HepG2 (cell line): ENCODE measurements around the gene RNF114. TPM values are rescaled to one million over a fixed set of nuclear protein-coding genes. Genes with fewer than 3 reads are reported as not detected.

Source experiments
- EZH2 ChIP-seq: conservative IDR thresholded peaks from 2 replicates; pipeline ENCODE4 v1.6.1; 2012; ENCODE audit warnings: mild to moderate bottlenecking, low read depth, low read length, moderate library complexity
- JARID2 ChIP-seq: sonication (generic); formaldehyde crosslinking; IDR thresholded peaks from 2 replicates; pipeline ENCODE4 v1.8.1; 2023; ENCODE audit warnings: missing genetic modification reagents, inconsistent platforms; ENCODE audit not compliant: insufficient replicate concordance
- KDM2A ChIP-seq: sonication (generic); formaldehyde crosslinking; IDR thresholded peaks from 2 replicates; pipeline ENCODE4 v1.4.0; 2020; ENCODE audit warnings: low read depth, missing genetic modification reagents, borderline replicate concordance
- LRRFIP1 ChIP-seq: sonication (generic); formaldehyde crosslinking; conservative IDR thresholded peaks from 2 replicates; pipeline ENCODE4 v1.4.0; 2020; ENCODE audit warnings: missing genetic modification reagents
- POLR2A ChIP-seq, 2 experiments: IDR thresholded peaks; 2 replicates each; pipeline ENCODE4 v1.6.1; 2011; ENCODE audit warnings: low read depth in 2 of 2, low read length in 2 of 2, mild to moderate bottlenecking in 1 of 2, moderate library complexity in 1 of 2; ENCODE audit not compliant: insufficient read depth in 1 of 2
- PRPF4 ChIP-seq: fragments of 200-400 bp; formaldehyde crosslinking; IDR thresholded peaks from 2 replicates; pipeline ENCODE4 v1.6.1; 2016; ENCODE audit warnings: low read length, low read depth; ENCODE audit not compliant: poor library complexity, severe bottlenecking
- SP2 ChIP-seq: sonication (generic); formaldehyde crosslinking; IDR thresholded peaks from 2 replicates; pipeline ENCODE4 v1.5.1; 2020; ENCODE audit warnings: mild to moderate bottlenecking, missing genetic modification reagents
- TRAFD1 ChIP-seq: sonication (generic); formaldehyde crosslinking; IDR thresholded peaks from 2 replicates; pipeline ENCODE4 v1.5.1; 2020; ENCODE audit warnings: missing genetic modification reagents, mild to moderate bottlenecking, borderline replicate concordance
- U2AF1 ChIP-seq: fragments of 200-400 bp; formaldehyde crosslinking; optimal IDR thresholded peaks from 2 replicates; pipeline ENCODE3; 2017; ENCODE audit warnings: mild to moderate bottlenecking, low read depth, low read length
- YY1 ChIP-seq: IDR thresholded peaks from 2 replicates; pipeline ENCODE4 v1.6.1; 2011; ENCODE audit warnings: low read length, low read depth, moderate library complexity, mild to moderate bottlenecking; ENCODE audit not compliant: insufficient read depth, insufficient replicate concordance
- ZBTB10 ChIP-seq: sonication (generic); formaldehyde crosslinking; IDR thresholded peaks from 2 replicates; pipeline ENCODE4 v1.4.0; 2020; ENCODE audit warnings: missing genetic modification reagents, borderline replicate concordance
- ZEB1 ChIP-seq: IDR thresholded peaks from 2 replicates; pipeline ENCODE4 v1.6.1; 2012; ENCODE audit warnings: mild to moderate bottlenecking, low read depth, inconsistent platforms; ENCODE audit not compliant: insufficient replicate concordance
- ZNF687 ChIP-seq: sonication (generic); formaldehyde crosslinking; IDR thresholded peaks from 2 replicates; pipeline ENCODE4 v1.5.1; 2020; ENCODE audit warnings: mild to moderate bottlenecking, missing genetic modification reagents, moderate library complexity
- ZZZ3 ChIP-seq: sonication (generic); formaldehyde crosslinking; IDR thresholded peaks from 2 replicates; pipeline ENCODE4 v1.4.0; 2020; ENCODE audit warnings: missing genetic modification reagents, mild to moderate bottlenecking, borderline replicate concordance
- polyA plus RNA-seq, 8 experiments: library from polyadenylated mRNA; depleted of rRNA in 3 of 8; stranded (reverse) in 7 of 8; unstranded in 1 of 8; fragments of >200 nt; fragmentation: Illumina TruSeq in 4 of 8; extraction: Trizol in 4 of 8; gene quantifications; 2 replicates each; pipeline versions ENCODE4 v1.2.1 to v1.2.3, GENCODE V29; 2011 to 2016; ENCODE audit warnings: low read depth in 4 of 8, missing spikeins in 1 of 8, mixed read lengths in 1 of 8; ENCODE audit not compliant: insufficient read depth in 1 of 8
- total RNA-seq, 5 experiments: library from RNA; depleted of rRNA; stranded (reverse); fragments of >200 nt; fragmentation: Illumina TruSeq; extraction: Trizol; gene quantifications; 2 replicates each; pipeline ENCODE4 v1.2.3, GENCODE V29; 2016; ENCODE audit warnings: low read depth in 1 of 5
- TF ChIP-seq, protein P1 (sequence below): fragments of 450-650 bp; IDR thresholded peaks from 2 replicates; pipeline ENCODE4 v1.6.1; 2017; ENCODE audit warnings: mild to moderate bottlenecking

The RNF114 gene
- total and polyA plus RNA-seq, 2 of the 13 experiments (the other 11 are each of a cell fraction or from before 2014, with no cell fraction given), result 119 to 126 TPM

DNA sequence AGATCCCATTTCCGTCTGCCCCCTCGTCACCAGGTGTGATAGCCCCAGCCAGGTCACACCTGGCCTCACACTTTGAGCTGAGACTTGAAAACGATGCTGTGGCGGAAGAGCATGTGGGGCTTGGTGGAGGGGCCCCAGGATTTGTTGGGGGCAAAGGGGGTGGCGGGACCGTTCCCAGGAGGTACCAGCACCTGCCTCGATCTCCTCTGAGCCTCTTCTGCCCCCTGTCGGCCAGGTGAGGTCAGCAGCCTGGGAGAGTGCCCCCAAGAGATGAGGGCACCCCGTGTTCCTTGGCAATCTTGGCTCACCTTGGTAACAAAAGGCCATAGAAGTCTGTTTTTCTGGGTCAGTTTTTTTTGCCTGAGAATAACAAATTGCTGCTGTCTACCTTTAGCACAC is 46.3 kb upstream of the RNF114 start (continued):
- TF ChIP-seq ZBTB10 (CRISPR knock-in tag), result peak; percentile 40; the same call in 1 of the 2 replicates
- TF ChIP-seq YY1, result no peak
- no peak for TF ChIP-seq ZNF687 (CRISPR knock-in tag)
- no peak for TF ChIP-seq TRAFD1
- no peak for TF ChIP-seq EZH2
- no peak for TF ChIP-seq JARID2 (CRISPR knock-in tag)
- TF ChIP-seq SP2 (CRISPR knock-in tag), result no peak
- TF ChIP-seq POLR2A (IDR thresholded peaks at IDR 0.05; ENCODE audit: insufficient read depth in 1 of 2, low read depth in 2 of 2, low read length in 2 of 2), result no peak
- TF ChIP-seq, protein P1, sequence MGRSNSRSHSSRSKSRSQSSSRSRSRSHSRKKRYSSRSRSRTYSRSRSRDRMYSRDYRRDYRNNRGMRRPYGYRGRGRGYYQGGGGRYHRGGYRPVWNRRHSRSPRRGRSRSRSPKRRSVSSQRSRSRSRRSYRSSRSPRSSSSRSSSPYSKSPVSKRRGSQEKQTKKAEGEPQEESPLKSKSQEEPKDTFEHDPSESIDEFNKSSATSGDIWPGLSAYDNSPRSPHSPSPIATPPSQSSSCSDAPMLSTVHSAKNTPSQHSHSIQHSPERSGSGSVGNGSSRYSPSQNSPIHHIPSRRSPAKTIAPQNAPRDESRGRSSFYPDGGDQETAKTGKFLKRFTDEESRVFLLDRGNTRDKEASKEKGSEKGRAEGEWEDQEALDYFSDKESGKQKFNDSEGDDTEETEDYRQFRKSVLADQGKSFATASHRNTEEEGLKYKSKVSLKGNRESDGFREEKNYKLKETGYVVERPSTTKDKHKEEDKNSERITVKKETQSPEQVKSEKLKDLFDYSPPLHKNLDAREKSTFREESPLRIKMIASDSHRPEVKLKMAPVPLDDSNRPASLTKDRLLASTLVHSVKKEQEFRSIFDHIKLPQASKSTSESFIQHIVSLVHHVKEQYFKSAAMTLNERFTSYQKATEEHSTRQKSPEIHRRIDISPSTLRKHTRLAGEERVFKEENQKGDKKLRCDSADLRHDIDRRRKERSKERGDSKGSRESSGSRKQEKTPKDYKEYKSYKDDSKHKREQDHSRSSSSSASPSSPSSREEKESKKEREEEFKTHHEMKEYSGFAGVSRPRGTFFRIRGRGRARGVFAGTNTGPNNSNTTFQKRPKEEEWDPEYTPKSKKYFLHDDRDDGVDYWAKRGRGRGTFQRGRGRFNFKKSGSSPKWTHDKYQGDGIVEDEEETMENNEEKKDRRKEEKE, result no peak
- peak; percentile 24; the same call in 1 of the 2 replicates for TF ChIP-seq KDM2A (CRISPR knock-in tag)
- no peak for TF ChIP-seq LRRFIP1 (CRISPR knock-in tag)
- TF ChIP-seq PRPF4, result no peak
- no peak for TF ChIP-seq U2AF1
- TF ChIP-seq ZZZ3 (CRISPR knock-in tag), result no peak
- TF ChIP-seq ZEB1, result peak; percentile 100
